ENCODE data around the gene UNC13A. TPM values are rescaled to one million over a fixed set of nuclear protein-coding genes. Genes with fewer than 3 reads are reported as not detected.
"Not testable (repeated sequence)": the region's sequence is repeated elsewhere in the genome, so short reads cannot be mapped to it uniquely, and the experiment has no call there.

The UNC13A gene
- polyA plus RNA-seq, 1 experiment = 2.2 TPM

GRCh38 chr19:17590866-17591265, 97.3 kb downstream of the UNC13A start:
- TF ChIP-seq, protein P1, sequence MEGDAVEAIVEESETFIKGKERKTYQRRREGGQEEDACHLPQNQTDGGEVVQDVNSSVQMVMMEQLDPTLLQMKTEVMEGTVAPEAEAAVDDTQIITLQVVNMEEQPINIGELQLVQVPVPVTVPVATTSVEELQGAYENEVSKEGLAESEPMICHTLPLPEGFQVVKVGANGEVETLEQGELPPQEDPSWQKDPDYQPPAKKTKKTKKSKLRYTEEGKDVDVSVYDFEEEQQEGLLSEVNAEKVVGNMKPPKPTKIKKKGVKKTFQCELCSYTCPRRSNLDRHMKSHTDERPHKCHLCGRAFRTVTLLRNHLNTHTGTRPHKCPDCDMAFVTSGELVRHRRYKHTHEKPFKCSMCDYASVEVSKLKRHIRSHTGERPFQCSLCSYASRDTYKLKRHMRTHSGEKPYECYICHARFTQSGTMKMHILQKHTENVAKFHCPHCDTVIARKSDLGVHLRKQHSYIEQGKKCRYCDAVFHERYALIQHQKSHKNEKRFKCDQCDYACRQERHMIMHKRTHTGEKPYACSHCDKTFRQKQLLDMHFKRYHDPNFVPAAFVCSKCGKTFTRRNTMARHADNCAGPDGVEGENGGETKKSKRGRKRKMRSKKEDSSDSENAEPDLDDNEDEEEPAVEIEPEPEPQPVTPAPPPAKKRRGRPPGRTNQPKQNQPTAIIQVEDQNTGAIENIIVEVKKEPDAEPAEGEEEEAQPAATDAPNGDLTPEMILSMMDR (IDR thresholded peaks at IDR 0.05; ENCODE audit: insufficient read depth, low read depth, low read length) = no peak
- no peak for DNase-seq (ENCODE audit: low read depth)
- Histone ChIP-seq H3K27me3 (ENCODE audit: control insufficient read depth, insufficient read depth, low read length) (no peaks in the 10 kb centered on the region; the same call in 1 of the 2 replicates), H3K36me3 (ENCODE audit: control insufficient read depth, insufficient read depth, low read length) (no peaks in the 10 kb centered on the region), H3K4me3 (ENCODE audit: low read depth, low read length) (no peak overlapping the region)
- CTCF ChIA-PET = interaction anchor here (1.1 kb wide), 1 partner anchor 17 kb away, joined by 4 read pairs; no protein-coding TSS in a partner anchor
- POLR2A ChIA-PET = no interaction called here

DNA sequence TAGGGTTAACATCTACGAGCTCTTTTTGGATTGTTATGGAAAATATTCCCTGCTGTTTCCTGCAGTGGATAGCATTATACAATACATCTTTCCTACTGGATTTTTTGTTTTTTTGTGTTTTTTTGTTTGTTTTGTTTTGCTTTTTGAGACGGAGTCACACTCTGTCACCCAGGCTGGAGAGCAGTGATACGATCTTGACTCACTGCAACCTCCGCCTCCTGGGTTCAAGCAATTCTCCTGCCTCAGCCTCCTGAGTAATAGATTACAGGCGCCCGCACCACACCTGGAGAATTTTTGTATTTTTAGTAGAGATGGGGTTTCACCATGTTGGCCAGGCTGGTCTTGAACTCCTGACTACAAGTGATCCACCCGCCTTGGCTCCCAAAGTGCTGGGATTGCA, 102.8 kb downstream of the UNC13A start:
- H3K27me3 ChIP-seq (ENCODE audit: control insufficient read depth, insufficient read depth, low read length); H3K4me3 ChIP-seq (ENCODE audit: low read depth, low read length); H3K36me3 ChIP-seq (ENCODE audit: control insufficient read depth, insufficient read depth, low read length); DNase-seq (ENCODE audit: low read depth); POLR2A ChIA-PET: not testable (repeated sequence)
- CTCF ChIA-PET = interaction anchor here (0.9 to 2.1 kb wide), 3 partner anchors 9 to 12 kb away, joined by 3 to 6 read pairs (median 4); no protein-coding TSS in a partner anchor

DNA sequence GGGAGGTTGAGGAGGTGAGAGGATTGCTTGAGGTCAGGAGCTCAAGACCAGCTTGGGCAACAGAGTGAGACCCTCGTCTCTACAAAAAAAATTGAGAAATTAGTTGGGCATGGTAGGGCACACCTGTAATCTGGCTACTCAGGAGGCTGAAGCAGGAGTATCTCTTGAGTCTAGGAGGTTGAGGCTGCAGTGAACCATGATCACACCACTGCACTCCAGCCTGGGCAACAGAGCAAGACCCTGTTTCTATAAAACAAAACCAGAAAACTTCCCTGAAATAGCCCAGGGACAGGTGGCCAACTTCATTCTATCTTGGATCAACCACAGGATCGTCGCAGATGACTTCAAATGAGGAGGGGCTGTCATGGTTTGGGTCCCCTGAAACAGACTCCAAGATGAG, 104.0 kb downstream of the UNC13A start:
- CTCF ChIA-PET = interaction anchor here (2.1 kb wide), 1 partner anchor 8 kb away, joined by 6 read pairs; no protein-coding TSS in a partner anchor
- Histone ChIP-seq H3K27me3 (ENCODE audit: control insufficient read depth, insufficient read depth, low read length) (no peaks in the 10 kb centered on the region), H3K4me3 (ENCODE audit: low read depth, low read length) (no peak overlapping the region), H3K36me3 (ENCODE audit: control insufficient read depth, insufficient read depth, low read length) (peaks cover 15% of the 10 kb centered on the region)
- POLR2A ChIA-PET = no interaction called here
- no peak for DNase-seq (ENCODE audit: low read depth)
- TF ChIP-seq, protein P1 (IDR thresholded peaks at IDR 0.05; ENCODE audit: insufficient read depth, low read depth, low read length) = no peak

DNA sequence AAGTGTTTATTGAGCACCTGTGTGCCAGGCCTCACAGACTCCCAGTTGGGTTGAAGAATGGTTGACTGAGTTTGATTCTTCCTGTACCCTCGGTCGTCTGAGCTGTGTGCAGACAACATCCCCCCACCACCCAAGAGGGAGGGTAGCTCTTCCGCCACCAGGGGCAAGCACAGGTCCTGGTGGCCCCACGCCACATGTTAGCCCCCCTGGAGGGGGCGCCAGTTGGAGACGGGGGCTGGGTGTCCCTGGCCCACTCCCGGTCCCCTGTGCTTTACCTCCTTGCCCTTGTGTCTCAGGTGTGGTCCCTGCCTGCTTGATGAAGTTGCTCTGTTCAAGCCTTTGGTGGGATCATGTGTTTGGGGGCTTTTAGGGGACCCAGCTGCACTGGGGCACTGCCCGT, 105.5 kb downstream of the UNC13A start:
- DNase-seq (ENCODE audit: low read depth) = no peak
- ChIA-PET POLR2A (no interaction called here), CTCF (interaction anchor here (0.8 to 1.6 kb wide), 2 partner anchors 9 to 117 kb away, joined by 3 to 4 read pairs; no protein-coding TSS in a partner anchor)
- TF ChIP-seq, protein P1 (IDR thresholded peaks at IDR 0.05; ENCODE audit: insufficient read depth, low read depth, low read length) = no peak
- Histone ChIP-seq H3K4me3 (ENCODE audit: low read depth, low read length) (no peak overlapping the region), H3K27me3 (ENCODE audit: control insufficient read depth, insufficient read depth, low read length) (no peaks in the 10 kb centered on the region), H3K36me3 (ENCODE audit: control insufficient read depth, insufficient read depth, low read length) (peaks cover 25% of the 10 kb centered on the region)

- DNase-seq (ENCODE audit: low read depth) = no peak
- CTCF ChIA-PET = interaction anchor here (1.6 kb wide), 1 partner anchor 8 kb away, joined by 4 read pairs; no protein-coding TSS in a partner anchor
- Histone ChIP-seq H3K36me3 (ENCODE audit: control insufficient read depth, insufficient read depth, low read length) (peaks cover 31% of the 10 kb centered on the region), H3K4me3 (ENCODE audit: low read depth, low read length) (no peak overlapping the region), H3K27me3 (ENCODE audit: control insufficient read depth, insufficient read depth, low read length) (no peaks in the 10 kb centered on the region)
- POLR2A ChIA-PET = no interaction called here
- TF ChIP-seq, protein P1 (IDR thresholded peaks at IDR 0.05; ENCODE audit: insufficient read depth, low read depth, low read length) = no peak
These were observed 106.8 kb downstream of the UNC13A start for GRCh38 chr19:17581211-17581874.
